WERI-Rb-1 (cell line): ENCODE results near the gene IL18BP.

Source experiments
- DNase-seq: peaks from one replicate; pipeline ENCODE4 v3.0.0-alpha.2; 2020
- H3K27ac ChIP-seq: fragments of 250-450 bp; sonication (Bioruptor Pico); 2 replicates; pipeline ENCODE4 v1.5.1; 2020; ENCODE audit warnings: mild to moderate bottlenecking, moderate library complexity
- H3K27me3 ChIP-seq: fragments of 250-450 bp; sonication (Bioruptor Pico); 2 replicates; pipeline ENCODE4 v1.5.1; 2021; ENCODE audit warnings: mild to moderate bottlenecking, low read depth, moderate library complexity; ENCODE audit not compliant: insufficient read depth, severe bottlenecking
- H3K36me3 ChIP-seq: fragments of 250-450 bp; sonication (Bioruptor Pico); 2 replicates; pipeline ENCODE4 v1.5.1; 2020; ENCODE audit warnings: mild to moderate bottlenecking, moderate library complexity
- H3K4me3 ChIP-seq: 2 replicates; pipeline ENCODE4 v1.5.1; 2011; ENCODE audit warnings: low read depth, mild to moderate bottlenecking, control low read depth, low read length
- H3K9me3 ChIP-seq: fragments of 250-450 bp; sonication (Bioruptor Pico); 2 replicates; pipeline ENCODE4 v1.5.1; 2021; ENCODE audit warnings: mild to moderate bottlenecking, moderate library complexity; ENCODE audit not compliant: severe bottlenecking
- TF ChIP-seq, protein P1 (sequence below): IDR thresholded peaks from 2 replicates; pipeline ENCODE4 v1.5.1; 2011; ENCODE audit warnings: low read depth, mild to moderate bottlenecking, control low read depth, inconsistent platforms, low read length

Gene IL18BP

DNA sequence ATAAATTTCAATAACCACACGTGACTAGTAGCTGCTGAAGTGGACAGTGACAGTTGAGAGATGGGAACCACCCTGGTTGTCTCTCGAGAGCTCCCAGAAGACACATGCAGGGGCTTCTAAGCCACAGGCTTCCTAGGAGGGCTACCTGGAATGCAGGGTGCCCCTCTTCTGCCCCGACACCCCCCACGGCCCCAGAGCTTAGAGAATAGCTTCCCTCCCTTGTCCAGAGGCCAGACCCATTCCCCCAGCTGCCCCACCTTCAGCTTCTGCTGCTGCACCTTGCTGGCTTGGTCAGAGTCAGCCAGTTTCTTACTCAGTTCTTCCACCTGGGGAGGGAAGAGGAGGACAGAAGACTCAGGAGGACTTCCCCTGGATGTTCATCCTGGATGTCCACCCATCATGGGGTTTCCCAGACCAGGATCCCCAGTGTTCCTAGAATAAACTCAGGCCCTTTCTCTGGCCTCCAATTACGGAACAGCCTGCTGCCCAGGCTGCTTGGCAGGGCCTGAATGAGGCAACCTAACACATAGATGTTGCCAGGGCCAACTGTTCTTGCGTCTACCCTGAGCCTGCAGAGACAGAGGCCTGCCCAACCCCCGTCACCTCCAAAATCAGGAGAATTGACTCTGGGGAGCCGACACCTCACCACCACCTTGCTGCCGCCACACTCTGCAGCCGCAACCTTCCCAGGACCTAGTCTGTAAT is 12.0 kb downstream of the IL18BP start:
- H3K27ac ChIP-seq, result no peak overlapping the region
- DNase-seq, result no peak
- H3K4me3 ChIP-seq, result no peak overlapping the region
- H3K9me3 ChIP-seq, result no peaks in the 10 kb centered on the region
- H3K27me3 ChIP-seq, result no peaks in the 10 kb centered on the region
- TF ChIP-seq, protein P1, sequence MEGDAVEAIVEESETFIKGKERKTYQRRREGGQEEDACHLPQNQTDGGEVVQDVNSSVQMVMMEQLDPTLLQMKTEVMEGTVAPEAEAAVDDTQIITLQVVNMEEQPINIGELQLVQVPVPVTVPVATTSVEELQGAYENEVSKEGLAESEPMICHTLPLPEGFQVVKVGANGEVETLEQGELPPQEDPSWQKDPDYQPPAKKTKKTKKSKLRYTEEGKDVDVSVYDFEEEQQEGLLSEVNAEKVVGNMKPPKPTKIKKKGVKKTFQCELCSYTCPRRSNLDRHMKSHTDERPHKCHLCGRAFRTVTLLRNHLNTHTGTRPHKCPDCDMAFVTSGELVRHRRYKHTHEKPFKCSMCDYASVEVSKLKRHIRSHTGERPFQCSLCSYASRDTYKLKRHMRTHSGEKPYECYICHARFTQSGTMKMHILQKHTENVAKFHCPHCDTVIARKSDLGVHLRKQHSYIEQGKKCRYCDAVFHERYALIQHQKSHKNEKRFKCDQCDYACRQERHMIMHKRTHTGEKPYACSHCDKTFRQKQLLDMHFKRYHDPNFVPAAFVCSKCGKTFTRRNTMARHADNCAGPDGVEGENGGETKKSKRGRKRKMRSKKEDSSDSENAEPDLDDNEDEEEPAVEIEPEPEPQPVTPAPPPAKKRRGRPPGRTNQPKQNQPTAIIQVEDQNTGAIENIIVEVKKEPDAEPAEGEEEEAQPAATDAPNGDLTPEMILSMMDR, result no peak
- peaks cover 98% of the 10 kb centered on the region for H3K36me3 ChIP-seq

DNA sequence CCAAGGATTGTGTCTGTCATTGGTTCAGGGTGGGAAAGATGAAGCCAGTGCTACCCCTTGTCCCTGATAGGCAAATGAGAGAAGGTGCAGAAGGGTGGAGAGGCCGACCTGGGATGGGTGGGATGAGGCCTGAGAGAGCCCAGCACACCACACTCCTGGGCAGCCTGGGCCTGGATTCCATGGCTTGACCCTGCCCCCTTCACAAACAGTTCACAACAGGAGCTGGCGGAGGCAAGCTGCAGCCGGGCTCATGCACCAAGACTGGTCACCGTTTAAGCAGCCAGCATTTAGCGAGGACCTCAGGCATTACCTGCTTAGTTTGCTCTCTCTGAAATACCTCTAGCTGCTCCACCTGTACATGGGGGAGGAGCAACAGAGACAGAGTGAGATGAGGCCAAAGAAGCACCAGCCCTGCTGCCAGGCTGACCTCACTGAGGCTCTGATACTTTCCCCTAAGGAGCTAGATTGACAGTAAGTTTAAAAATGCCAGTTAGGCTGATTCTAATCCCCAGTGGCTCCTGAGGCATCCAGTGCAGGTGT is 13.5 kb downstream of the IL18BP start:
- no peak for DNase-seq

DNA sequence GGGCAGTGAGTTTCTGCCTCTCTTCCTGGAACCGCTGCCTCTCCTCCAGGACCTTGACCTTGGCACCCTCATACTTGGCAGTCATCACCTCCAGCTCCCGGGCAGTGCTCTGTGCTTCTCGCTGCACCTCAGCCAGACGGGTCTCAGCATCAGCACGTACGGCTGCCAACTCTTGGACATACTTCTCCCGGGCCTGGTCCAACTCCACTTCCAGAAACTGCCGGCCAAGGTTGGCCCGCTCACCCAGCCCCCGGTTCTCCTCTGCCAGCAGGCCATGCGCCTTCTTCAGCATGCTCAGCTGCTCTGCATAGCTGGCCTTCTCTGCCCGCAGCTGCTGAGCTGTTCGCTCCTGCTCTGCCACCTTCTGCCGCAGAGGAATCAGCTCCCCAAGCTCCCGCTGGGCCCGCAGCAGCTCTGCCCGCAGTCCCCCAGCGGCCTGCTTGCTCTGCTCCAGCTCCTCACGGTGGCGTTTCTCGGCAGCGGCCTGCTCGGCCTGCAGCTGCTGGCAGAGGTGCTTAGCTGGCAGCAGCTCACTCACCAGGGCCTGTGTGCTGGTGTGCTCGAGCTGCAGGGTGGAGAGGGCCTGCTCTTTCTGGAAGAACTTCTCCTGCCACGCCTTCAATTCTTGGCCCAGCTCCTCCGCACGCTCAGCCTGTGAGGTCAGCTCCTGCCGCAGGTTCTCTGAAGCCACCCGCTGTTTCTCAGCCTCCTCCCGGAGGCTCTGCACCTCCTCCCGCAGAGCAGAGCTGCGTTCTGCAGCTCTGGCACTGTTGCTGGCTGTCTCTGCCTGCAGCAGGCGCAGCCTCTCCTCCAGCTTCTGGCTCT is 14.4 kb downstream of the IL18BP start:
- Histone ChIP-seq H3K9me3 (no peaks in the 10 kb centered on the region), H3K27ac (no peak overlapping the region), H3K4me3 (no peak overlapping the region), H3K27me3 (no peaks in the 10 kb centered on the region), H3K36me3 (peaks cover 98% of the 10 kb centered on the region)
- no peak for DNase-seq
- TF ChIP-seq, protein P1, result no peak

More for the DNA sequence above, 13.5 kb downstream of the IL18BP start:
- Histone ChIP-seq H3K36me3 (peaks cover 98% of the 10 kb centered on the region), H3K9me3 (no peaks in the 10 kb centered on the region), H3K4me3 (no peak overlapping the region), H3K27me3 (no peaks in the 10 kb centered on the region), H3K27ac (no peak overlapping the region)
- TF ChIP-seq, protein P1, result no peak

DNA sequence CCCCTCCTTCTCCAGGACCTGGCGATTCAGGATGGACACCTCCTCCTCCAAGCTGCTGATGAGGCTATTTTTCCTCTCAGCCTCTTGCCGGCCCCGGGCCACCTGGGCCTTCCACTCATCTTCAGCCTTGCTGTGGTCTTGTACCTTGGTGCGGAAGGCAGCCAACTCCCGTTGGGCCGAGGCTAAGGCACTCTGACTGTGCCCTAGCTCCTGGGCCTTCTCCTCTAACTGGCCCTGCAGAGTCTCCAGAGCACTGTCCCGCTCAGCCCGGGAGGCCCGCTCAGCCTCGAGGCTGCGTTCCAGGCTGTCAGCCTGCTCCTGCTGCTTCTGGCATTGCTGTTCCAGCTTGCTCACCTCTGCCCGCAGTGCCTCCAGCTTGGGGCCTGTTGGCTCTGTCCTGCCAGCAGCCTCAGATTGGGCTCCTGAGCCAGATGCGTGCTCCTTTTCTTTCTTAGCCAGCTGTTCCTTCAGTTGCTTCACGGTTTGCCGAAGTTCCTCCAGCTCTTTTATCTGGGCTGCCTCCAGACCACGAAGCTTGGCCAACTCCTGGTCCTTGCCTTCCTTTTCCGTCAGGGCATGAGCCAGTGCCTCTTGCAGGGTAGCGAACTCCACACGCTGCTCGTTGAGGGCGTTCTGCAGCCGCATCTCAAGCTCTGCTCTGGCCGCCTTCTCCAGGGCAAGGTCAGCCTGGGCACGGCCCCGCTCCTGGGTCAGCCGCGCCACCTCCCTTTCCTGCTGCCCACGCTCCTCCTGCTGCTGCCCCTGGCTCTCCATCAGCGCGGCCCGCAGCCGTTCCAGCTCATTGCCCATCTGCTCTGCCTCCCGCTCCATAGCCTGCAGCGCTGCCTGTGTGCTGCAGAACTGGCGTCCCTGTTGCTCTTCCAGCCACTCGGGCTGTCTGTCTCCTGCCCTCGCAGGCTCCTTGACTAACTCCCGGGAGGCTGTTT is 15.3 kb downstream of the IL18BP start:
- no peak for DNase-seq
- Histone ChIP-seq H3K27me3 (no peaks in the 10 kb centered on the region), H3K4me3 (no peak overlapping the region), H3K36me3 (peaks cover 99% of the 10 kb centered on the region), H3K9me3 (no peaks in the 10 kb centered on the region), H3K27ac (no peak overlapping the region)
- TF ChIP-seq, protein P1, result no peak

DNA sequence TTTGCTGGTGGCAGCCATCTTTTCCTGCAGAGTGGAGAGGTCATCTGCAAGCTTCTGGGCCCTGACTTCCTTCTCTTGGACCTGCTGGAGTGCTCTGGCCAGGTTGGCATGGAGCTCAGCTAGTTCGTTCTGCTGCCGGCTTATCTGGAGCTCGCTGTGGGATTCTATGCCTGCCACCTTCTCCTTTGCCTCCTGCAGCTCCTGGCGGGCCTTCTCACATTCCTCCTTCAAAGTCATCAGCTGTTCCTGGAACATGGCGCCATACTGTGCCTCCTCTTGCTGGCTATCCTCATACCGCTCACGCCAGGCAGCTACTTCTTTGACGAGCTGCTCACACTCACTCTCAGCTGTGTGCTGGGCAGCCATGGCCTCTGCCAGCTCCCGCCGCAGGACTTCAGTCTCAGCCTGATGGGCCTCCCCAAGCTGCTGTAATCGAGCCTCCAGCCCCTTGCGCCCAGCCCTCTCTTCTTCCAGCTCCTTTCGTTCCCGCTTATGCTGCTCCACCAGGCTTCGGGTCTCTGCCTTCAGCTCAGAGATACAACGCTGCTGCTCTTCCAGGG is 16.1 kb downstream of the IL18BP start:
- H3K27ac ChIP-seq, result no peak overlapping the region
- TF ChIP-seq, protein P1, result no peak
- DNase-seq, result no peak
- H3K9me3 ChIP-seq, result no peaks in the 10 kb centered on the region
- no peak overlapping the region for H3K4me3 ChIP-seq
- no peaks in the 10 kb centered on the region for H3K27me3 ChIP-seq
- H3K36me3 ChIP-seq, result peaks cover 100% of the 10 kb centered on the region
